Ectodermal cell (in vitro differentiated cells): ENCODE results near the gene HS3ST5.

Source experiments
- H3K27ac ChIP-seq: 2 replicates; pipeline ENCODE4 v1.7.0; 2013; ENCODE audit warnings: mild to moderate bottlenecking, low read depth, low read length; ENCODE audit not compliant: insufficient read depth, poor library complexity, severe bottlenecking
- H3K27me3 ChIP-seq: 2 replicates; pipeline ENCODE4 v1.7.0; 2013; ENCODE audit warnings: mild to moderate bottlenecking, low read length; ENCODE audit not compliant: insufficient read depth, control insufficient read depth, poor library complexity, severe bottlenecking
- H3K36me3 ChIP-seq: one replicate; pipeline ENCODE4 v1.7.0; 2013; ENCODE audit warnings: low read length; ENCODE audit not compliant: control insufficient read depth, insufficient read depth
- H3K4me1 ChIP-seq: one replicate; pipeline ENCODE4 v1.7.0; 2013; ENCODE audit warnings: low read length; ENCODE audit not compliant: control insufficient read depth, insufficient read depth
- H3K4me3 ChIP-seq: 2 replicates; pipeline ENCODE4 v1.7.0; 2013; ENCODE audit warnings: low read depth, low read length, control low read depth; ENCODE audit not compliant: insufficient read depth
- H3K9me3 ChIP-seq: 2 replicates; pipeline ENCODE4 v1.7.0; 2013; ENCODE audit warnings: mild to moderate bottlenecking, low read length, moderate library complexity; ENCODE audit not compliant: control insufficient read depth
- WGBS, 2 experiments: methylation state at CpG; one replicate each; pipeline ENCODE4 v1.1.7; 2013; ENCODE audit warnings: missing lambda C conversion rate in 2 of 2; 5-methylcytosine and 5-hydroxymethylcytosine counted together

The HS3ST5 gene

DNA sequence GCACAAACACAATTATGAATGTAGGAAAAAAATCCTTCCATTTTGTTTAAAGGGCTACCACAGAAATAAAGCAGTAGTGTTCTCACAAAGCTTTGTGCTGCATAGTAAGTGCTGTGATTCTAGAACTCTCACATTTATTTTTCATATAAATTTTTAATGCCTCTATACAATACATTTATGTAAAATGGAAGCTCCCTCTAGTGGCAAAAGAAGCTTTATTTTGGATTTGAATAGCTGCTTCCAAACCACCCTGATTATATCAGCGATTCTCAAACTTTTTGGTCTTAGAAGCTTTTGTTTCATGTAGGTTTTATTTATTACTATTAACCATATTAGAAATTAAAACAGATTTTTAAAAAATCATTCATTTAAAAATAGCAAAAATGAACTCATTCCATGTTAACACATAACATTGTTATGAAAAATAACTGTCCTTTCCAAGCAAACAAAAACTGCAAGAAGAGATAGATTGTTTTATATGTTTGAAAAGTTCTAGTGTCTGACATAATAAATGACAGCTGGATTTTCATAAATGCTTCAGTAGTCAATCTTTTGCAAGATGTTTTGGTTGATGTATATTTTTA is 38.4 kb downstream of the HS3ST5 start:
- 100% methylated on average over 1 of the region's 1 CpG; no CpG with 5 or more reads in 1 of the 2 experiments for WGBS, 2 experiments
- no peaks in the 10 kb centered on the region for H3K4me1 ChIP-seq
- H3K36me3 ChIP-seq = no peaks in the 10 kb centered on the region
- no peak overlapping the region for H3K4me3 ChIP-seq
- no peaks in the 10 kb centered on the region for H3K27me3 ChIP-seq
- H3K9me3 ChIP-seq = no peaks in the 10 kb centered on the region
- H3K27ac ChIP-seq = no peak overlapping the region

DNA sequence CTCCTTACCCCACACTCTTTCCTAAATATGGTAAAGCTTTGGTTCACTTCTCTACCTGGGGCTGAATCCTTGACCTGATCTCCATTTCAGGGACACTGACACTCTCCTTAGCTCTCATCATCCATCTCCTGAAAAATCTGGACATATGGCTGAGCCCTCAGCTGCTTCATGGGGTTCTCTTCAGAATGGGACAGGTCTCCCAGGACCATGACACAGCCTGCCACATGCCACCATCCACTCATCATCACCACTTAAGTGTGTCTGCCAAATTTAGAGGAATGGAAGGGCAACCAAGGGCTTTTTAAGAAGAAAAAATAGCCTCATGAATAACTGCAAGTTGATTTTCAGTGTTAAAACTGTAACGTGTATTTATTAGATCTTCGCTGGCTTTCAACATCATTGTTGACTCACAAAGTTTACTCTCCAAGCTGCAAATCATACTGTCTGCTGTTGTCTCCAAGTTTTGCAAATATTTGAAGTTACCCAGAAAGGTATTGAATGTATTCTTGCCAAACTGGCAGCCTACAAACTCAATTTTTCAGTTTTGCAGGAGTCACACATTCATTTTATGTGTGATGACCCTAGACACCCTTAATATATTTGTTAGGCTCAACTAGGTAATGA is 41.1 kb downstream of the HS3ST5 start:
- Histone ChIP-seq H3K36me3 (no peaks in the 10 kb centered on the region), H3K4me1 (no peaks in the 10 kb centered on the region), H3K4me3 (no peak overlapping the region), H3K9me3 (no peaks in the 10 kb centered on the region), H3K27me3 (no peaks in the 10 kb centered on the region), H3K27ac (no peak overlapping the region)
- 95 to 96% methylated on average over 2 of the region's 2 CpGs for WGBS, 2 experiments

DNA sequence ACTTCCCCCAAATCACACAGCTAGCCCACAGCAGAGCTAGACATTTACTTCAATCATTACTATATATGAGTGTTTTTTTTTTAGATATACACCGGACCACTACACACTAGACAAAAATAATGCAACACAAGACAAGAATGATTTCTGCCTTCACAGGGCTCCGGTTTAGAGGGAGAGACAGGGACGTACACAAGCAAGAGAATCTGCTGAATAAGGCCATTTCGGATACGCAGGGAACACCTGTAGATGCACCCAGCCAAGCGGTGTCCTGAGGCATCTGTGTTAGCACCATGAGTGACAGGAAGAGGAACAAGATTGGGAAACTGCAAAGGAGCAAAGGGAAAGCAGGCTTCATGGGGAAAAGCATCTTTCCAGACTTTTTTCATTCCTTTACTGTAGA is 45.7 kb downstream of the HS3ST5 start:
- no peak overlapping the region for H3K27ac ChIP-seq
- no peaks in the 10 kb centered on the region for H3K27me3 ChIP-seq
- no peaks in the 10 kb centered on the region for H3K9me3 ChIP-seq
- no peaks in the 10 kb centered on the region for H3K4me1 ChIP-seq
- H3K36me3 ChIP-seq = no peaks in the 10 kb centered on the region
- H3K4me3 ChIP-seq = no peak overlapping the region
- WGBS, 2 experiments = 93% methylated on average over 6 of the region's 6 CpGs

DNA sequence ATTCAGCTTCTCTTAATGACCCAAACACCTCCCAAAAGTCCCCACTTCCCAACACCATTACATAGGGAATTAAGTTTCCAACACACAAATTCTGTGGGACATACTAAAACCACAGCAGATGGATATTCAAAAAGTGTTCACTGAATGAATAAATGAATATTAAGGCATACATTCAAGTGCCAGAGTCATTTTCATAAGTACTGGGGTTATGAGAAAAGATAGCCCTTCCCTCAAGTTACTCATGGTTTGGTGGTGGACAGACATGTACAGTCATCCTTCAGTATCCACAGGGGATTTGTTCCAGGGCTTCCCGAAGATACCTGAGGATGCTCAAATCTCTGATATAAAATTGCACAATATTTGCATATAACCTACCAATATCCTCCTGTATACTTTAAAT is 50.4 kb downstream of the HS3ST5 start:
- no peaks in the 10 kb centered on the region for H3K9me3 ChIP-seq
- H3K27ac ChIP-seq = no peak overlapping the region
- WGBS, 2 experiments = 91 to 94% methylated on average over 1 of the region's 1 CpG
- H3K4me1 ChIP-seq = no peaks in the 10 kb centered on the region
- no peak overlapping the region for H3K4me3 ChIP-seq
- H3K36me3 ChIP-seq = no peaks in the 10 kb centered on the region
- H3K27me3 ChIP-seq = no peaks in the 10 kb centered on the region

DNA sequence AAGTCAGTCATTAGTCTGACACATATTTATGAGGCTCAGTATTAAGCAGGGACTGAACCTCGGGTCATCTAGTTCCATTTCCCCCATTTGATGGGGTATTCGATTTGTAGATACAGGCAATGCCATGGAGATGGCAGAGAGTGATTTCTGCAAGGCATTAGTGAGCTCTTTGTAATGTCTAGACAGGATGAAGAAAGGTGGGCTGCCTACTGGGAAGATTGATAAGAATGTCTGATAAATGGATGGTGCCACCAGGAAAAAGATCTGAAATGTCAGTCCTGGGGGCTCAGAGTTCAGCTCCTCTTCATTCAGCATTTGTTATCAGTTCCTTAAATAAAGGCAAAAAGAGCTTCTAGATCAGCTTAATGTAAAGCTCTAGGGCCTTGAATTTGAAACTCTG is 51.4 kb downstream of the HS3ST5 start:
- no peaks in the 10 kb centered on the region for H3K4me1 ChIP-seq
- WGBS, 2 experiments = 94 to 97% methylated on average over 2 of the region's 2 CpGs
- H3K9me3 ChIP-seq = no peaks in the 10 kb centered on the region
- no peaks in the 10 kb centered on the region for H3K36me3 ChIP-seq
- no peaks in the 10 kb centered on the region for H3K27me3 ChIP-seq
- no peak overlapping the region for H3K4me3 ChIP-seq
- H3K27ac ChIP-seq = no peak overlapping the region

DNA sequence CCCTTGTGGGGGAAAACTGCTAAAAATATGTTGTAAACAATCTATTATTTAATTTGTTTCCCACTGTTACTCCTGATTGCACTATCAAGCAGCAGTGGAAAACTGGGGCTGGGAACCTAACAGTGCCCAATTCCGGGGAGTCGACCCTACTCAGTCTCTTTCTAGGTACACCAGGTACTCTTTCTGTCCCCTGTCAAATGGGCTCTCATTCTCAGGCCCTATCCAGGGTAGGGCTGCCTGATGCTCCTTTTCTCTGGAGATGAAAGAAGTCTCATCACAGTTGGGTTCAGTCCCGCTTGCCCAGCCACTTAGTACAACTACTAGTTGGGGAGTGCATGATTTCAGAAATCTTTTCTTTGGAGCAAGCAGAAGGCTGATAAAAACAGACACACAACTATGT is 52.0 kb downstream of the HS3ST5 start:
- no peaks in the 10 kb centered on the region for H3K9me3 ChIP-seq
- no peaks in the 10 kb centered on the region for H3K4me1 ChIP-seq
- H3K4me3 ChIP-seq = no peak overlapping the region
- 90 to 94% methylated on average over 3 of the region's 3 CpGs for WGBS, 2 experiments
- no peak overlapping the region for H3K27ac ChIP-seq
- H3K27me3 ChIP-seq = no peaks in the 10 kb centered on the region
- no peaks in the 10 kb centered on the region for H3K36me3 ChIP-seq

DNA sequence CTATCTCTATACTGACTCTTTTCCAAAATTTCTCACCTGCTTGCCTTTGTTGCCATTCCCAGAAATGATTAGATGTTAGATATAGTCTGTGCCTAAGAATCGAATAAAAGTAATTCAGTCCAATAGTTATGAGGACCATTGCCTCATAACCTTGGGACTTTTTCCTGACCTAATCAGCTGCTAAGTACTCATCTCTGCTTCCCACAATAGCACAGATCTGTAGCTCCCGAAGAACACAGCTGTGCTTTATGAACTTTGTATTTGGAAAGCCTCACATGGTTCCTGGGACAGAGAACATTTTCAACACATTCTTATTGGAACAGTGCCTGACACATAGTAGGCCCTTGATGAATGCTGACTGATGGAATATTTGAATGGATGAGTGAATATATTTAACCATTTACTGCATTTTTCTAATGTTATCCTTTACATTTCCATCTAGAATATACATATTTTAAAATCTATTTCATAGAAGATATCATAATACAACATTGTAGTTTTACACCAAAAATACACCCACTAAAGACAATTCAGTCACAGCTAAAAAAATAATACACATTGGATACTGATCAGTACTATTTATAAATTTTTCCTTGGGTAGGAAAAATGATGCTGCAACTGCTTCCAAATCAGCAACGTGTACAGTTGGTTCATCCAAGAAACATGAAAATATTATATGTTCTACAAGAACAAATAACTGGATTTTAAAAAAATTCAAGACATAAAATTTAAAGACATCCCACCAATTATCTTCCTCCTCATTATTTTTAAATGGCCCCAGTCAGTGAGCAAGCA is 53.9 kb downstream of the HS3ST5 start:
- no peak overlapping the region for H3K4me3 ChIP-seq
- WGBS, 2 experiments = 90 to 94% methylated on average over 2 to 3 of the region's 3 CpGs
- H3K27ac ChIP-seq = no peak overlapping the region
- no peaks in the 10 kb centered on the region for H3K36me3 ChIP-seq
- H3K4me1 ChIP-seq = no peaks in the 10 kb centered on the region
- no peaks in the 10 kb centered on the region for H3K27me3 ChIP-seq
- H3K9me3 ChIP-seq = no peaks in the 10 kb centered on the region

DNA sequence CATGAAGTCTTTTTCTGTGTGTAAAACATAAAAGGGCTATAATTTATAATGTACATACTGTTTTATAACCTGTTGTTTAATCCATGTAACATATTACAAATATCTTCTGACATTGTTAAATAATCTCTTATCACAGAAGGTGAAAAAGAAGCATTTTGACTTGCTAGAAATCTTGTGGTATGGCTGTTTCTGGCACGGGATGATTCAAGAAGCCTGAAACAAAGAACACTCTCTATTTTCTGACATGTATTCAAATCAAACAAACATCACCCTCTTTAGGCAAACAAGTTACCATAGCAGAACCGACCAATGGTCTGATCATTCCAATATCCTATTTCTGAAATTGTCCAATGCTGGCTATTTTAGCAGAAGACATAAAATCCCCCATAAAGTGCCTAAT is 55.4 kb downstream of the HS3ST5 start:
- peaks cover 1% of the 10 kb centered on the region for H3K4me1 ChIP-seq
- H3K27me3 ChIP-seq = no peaks in the 10 kb centered on the region
- H3K36me3 ChIP-seq = no peaks in the 10 kb centered on the region
- H3K4me3 ChIP-seq = no peak overlapping the region
- WGBS, 2 experiments = 81 to 88% methylated on average over 2 of the region's 2 CpGs
- no peaks in the 10 kb centered on the region for H3K9me3 ChIP-seq
- no peak overlapping the region for H3K27ac ChIP-seq

DNA sequence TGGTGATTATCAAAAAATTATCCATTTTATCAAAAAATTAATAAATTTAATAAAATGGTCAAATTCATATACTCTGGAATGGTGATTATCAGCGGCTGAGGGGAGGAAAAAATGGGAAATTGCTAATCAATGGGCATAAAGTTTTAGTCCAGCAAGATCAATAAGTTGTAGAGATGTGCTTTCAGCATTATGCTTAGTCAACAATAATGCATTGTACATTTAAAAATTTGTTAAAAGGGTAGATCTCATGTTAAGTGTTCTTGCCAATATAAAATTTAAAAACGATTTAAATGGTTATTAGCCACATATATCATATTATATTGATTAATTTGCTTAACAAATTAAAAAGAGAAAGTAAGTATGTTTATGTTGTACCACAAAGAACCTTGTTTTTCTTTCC is 56.6 kb downstream of the HS3ST5 start:
- Histone ChIP-seq H3K27ac (no peak overlapping the region), H3K27me3 (no peaks in the 10 kb centered on the region), H3K9me3 (no peaks in the 10 kb centered on the region), H3K4me1 (peaks cover 7% of the 10 kb centered on the region), H3K36me3 (no peaks in the 10 kb centered on the region), H3K4me3 (no peak overlapping the region)
- 100% methylated on average over 1 of the region's 2 CpGs for WGBS, 2 experiments

DNA sequence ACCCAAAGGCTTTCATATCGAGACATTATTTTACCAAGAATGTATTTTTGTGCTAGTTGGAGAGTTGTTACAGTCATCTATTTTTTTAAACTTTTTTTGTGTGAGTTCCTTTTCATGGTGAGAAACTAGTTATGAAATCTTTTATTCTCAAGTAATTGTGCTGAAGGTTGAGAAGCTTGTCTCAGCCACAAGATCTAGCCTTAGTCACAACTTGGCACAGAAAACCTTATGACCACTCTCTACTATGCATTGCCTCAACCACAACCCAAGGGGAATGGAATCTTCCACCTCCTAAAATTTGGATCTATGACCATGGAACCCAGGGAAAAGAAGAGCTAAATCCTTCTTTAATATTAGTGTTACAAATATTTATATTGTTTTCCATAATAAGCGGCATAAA is 58.5 kb downstream of the HS3ST5 start:
- H3K27me3 ChIP-seq = no peaks in the 10 kb centered on the region
- no peaks in the 10 kb centered on the region for H3K36me3 ChIP-seq
- H3K4me3 ChIP-seq = no peak overlapping the region
- 100% methylated on average over 1 of the region's 2 CpGs; no CpG with 5 or more reads in 1 of the 2 experiments for WGBS, 2 experiments
- H3K27ac ChIP-seq = no peak overlapping the region
- peaks cover 7% of the 10 kb centered on the region for H3K4me1 ChIP-seq
- H3K9me3 ChIP-seq = no peaks in the 10 kb centered on the region
